ENCODE data around the gene SPC24.

- TF ChIP-seq CTCF (IDR thresholded peaks at IDR 0.05; ENCODE audit: insufficient read depth, low read length, poor library complexity, severe bottlenecking) = no peak
- no peak for TF ChIP-seq EZH2phosphoT487 (conservative IDR thresholded peaks at IDR 0.05; ENCODE audit: low read length)
Measured at GRCh38 chr19:11145536-11145924, 10.1 kb downstream of the SPC24 start.
